SK-N-SH (cell line): ENCODE measurements around the gene NCF2.

Experiments
- CHD2 ChIP-seq: fragments of 150-350 bp; IDR thresholded peaks from 2 replicates; pipeline ENCODE4 v1.6.1; 2018; ENCODE audit warnings: low read length; ENCODE audit not compliant: partially characterized antibody
- EP300 ChIP-seq, 2 experiments: IDR thresholded peaks; 2 replicates each; pipeline versions ENCODE4 v1.4.0 to v1.6.1; 2012; ENCODE audit warnings: borderline replicate concordance in 1 of 2, low read depth in 1 of 2, low read length in 1 of 2
- JUND ChIP-seq: IDR thresholded peaks from 2 replicates; pipeline ENCODE4 v1.4.0; 2012
- MXI1 ChIP-seq: IDR thresholded peaks from 2 replicates; pipeline ENCODE4 v1.6.1; 2012; ENCODE audit warnings: mild to moderate bottlenecking, low read depth, low read length, improper control_type of control experiment
- POLR2AphosphoS5 ChIP-seq: IDR thresholded peaks from 2 replicates; pipeline ENCODE4 v1.6.1; 2012; ENCODE audit warnings: low read depth, low read length
- RCOR1 ChIP-seq: fragments of 150-350 bp; IDR thresholded peaks from 2 replicates; pipeline ENCODE4 v1.6.1; 2017; ENCODE audit warnings: antibody characterized with exemption, low read length
- RFX5 ChIP-seq: IDR thresholded peaks from 2 replicates; pipeline ENCODE4 v1.6.1; 2012; ENCODE audit warnings: mild to moderate bottlenecking, improper control_type of control experiment, low read length
- SMC3 ChIP-seq: IDR thresholded peaks from 2 replicates; pipeline ENCODE4 v1.6.1; 2012; ENCODE audit warnings: low read depth, low read length, improper control_type of control experiment
- TAF1 ChIP-seq: IDR thresholded peaks from 2 replicates; pipeline ENCODE4 v1.6.1; 2012; ENCODE audit warnings: low read depth, mild to moderate bottlenecking, low read length, moderate library complexity, borderline replicate concordance
- YY1 ChIP-seq: IDR thresholded peaks from 2 replicates; pipeline ENCODE4 v1.4.0; 2012; ENCODE audit warnings: low read depth, mild to moderate bottlenecking
- TF ChIP-seq, protein P1 (sequence below): IDR thresholded peaks from 2 replicates; pipeline ENCODE4 v1.4.0; 2012; ENCODE audit warnings: low read depth
- TF ChIP-seq, protein P2 (sequence below): fragments of 200-600 bp; sonication (generic); IDR thresholded peaks from 2 replicates; pipeline ENCODE4 v1.6.1; 2017; ENCODE audit warnings: antibody characterized with exemption, mild to moderate bottlenecking, moderate library complexity
- TF ChIP-seq, protein P3 (sequence below): IDR thresholded peaks from 2 replicates; pipeline ENCODE4; 2012

DNA sequence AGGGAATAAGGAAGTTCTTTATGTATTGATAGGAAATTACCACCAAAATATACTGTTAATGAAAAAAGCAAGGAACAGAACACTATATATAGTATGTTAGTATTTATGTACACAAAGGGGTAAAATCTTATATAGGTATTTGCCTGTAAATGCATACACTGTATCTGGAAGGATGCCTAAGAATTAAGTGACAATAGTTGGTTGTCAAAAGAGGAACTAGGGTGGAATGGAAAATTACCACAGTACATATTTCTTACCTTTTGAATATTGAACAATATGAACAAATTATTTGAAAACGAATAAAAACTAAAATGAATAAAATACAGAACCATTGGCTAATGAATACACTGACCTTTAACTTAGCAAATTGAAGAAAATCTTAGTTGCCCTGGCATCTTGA lies 31.8 kb upstream of the NCF2 start:
- TF ChIP-seq, protein P1, sequence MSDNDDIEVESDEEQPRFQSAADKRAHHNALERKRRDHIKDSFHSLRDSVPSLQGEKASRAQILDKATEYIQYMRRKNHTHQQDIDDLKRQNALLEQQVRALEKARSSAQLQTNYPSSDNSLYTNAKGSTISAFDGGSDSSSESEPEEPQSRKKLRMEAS, result no peak
- TF ChIP-seq, protein P2, sequence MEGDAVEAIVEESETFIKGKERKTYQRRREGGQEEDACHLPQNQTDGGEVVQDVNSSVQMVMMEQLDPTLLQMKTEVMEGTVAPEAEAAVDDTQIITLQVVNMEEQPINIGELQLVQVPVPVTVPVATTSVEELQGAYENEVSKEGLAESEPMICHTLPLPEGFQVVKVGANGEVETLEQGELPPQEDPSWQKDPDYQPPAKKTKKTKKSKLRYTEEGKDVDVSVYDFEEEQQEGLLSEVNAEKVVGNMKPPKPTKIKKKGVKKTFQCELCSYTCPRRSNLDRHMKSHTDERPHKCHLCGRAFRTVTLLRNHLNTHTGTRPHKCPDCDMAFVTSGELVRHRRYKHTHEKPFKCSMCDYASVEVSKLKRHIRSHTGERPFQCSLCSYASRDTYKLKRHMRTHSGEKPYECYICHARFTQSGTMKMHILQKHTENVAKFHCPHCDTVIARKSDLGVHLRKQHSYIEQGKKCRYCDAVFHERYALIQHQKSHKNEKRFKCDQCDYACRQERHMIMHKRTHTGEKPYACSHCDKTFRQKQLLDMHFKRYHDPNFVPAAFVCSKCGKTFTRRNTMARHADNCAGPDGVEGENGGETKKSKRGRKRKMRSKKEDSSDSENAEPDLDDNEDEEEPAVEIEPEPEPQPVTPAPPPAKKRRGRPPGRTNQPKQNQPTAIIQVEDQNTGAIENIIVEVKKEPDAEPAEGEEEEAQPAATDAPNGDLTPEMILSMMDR, result no peak
- TF ChIP-seq SMC3 (no peak), RFX5 (no peak), MXI1 (no peak), EP300 (IDR thresholded peaks at IDR 0.05; ENCODE audit: borderline replicate concordance in 1 of 2, low read depth in 1 of 2, low read length in 1 of 2) (no peak), CHD2 (no peak), JUND (no peak), TAF1 (no peak), RCOR1 (no peak), YY1 (no peak), POLR2AphosphoS5 (no peak)
- TF ChIP-seq, protein P3, sequence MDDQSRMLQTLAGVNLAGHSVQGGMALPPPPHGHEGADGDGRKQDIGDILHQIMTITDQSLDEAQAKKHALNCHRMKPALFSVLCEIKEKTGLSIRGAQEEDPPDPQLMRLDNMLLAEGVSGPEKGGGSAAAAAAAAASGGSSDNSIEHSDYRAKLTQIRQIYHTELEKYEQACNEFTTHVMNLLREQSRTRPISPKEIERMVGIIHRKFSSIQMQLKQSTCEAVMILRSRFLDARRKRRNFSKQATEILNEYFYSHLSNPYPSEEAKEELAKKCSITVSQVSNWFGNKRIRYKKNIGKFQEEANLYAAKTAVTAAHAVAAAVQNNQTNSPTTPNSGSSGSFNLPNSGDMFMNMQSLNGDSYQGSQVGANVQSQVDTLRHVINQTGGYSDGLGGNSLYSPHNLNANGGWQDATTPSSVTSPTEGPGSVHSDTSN, result no peak
